GM20431 (cell line): ENCODE measurements around the gene MYOZ1.
"Not testable (repeated sequence)": the region's sequence is repeated elsewhere in the genome, so short reads cannot be mapped to it uniquely, and the experiment has no call there.

Experiments
- in situ Hi-C: fragments of 300-500 bp; cut with MseI, MboI; formaldehyde crosslinking; loops from one replicate; pipeline ENCODE4 v1.15.0; 2020; ENCODE audit warnings: low sequenced_read_pairs; ENCODE audit not compliant: unreplicated experiment

MYOZ1 gene

GRCh38 chr10:73641328-73642060 lies at the start of gene MYOZ1:
Gene MYOZ1 (minus strand): TSS chr10:73641474. CDS start chr10:73640017, 1,457 bp downstream.
- in situ Hi-C loops: loop anchor here (10.0 kb wide), 1 partner anchor 107 kb away; no protein-coding TSS in a partner anchor

- in situ Hi-C loops: not testable (repeated sequence)
Observed at GRCh38 chr10:73690755-73691154, 49.5 kb upstream of the MYOZ1 start.

DNA sequence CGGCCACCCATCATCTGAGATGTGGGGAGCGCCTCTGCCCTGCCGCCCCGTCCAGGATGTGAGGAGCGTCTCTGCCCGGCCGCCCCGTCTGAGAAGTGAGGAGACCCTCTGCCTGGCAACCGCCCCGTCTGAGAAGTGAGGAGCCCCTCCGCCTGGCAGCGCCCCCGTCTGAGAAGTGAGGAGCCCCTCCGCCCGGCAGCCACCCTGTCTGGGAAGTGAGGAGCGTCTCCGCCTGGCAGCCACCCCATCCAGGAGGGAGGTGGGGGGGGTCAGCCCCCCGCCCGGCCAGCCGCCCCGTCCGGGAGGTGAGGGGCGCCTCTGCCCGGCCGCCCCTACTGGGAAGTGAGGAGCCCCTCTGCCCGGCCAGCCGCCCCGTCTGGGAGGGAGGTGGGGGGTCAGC lies 48.3 kb upstream of the MYOZ1 start:
- in situ Hi-C loops: not testable (repeated sequence)

- in situ Hi-C loops: not testable (repeated sequence)
Observed at GRCh38 chr10:73687641-73688040, 46.4 kb upstream of the MYOZ1 start.

DNA sequence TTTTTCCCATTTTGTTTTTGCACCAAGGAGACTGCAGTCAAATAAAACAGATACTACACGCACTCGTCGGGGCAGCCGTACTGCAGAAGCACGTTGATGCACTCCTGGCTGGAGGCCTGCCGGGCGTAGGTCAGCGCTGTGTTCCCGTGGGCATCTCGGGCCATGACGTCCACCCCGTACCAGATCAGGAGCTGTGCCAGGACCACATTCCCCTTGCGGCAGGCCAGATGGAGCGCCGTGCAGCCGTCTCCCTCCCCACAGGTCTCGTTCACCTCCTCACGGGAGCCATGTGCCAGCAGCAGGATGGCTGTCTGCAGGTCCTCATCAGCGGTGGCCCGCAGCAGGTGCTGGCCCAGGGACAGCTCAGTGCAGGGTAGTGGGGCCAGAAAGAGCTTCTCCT lies 33.3 kb upstream of the MYOZ1 start:
- in situ Hi-C loops: not testable (repeated sequence)

GRCh38 chr10:73668378-73668777 lies 27.1 kb upstream of the MYOZ1 start:
- in situ Hi-C loops: not testable (repeated sequence)

- in situ Hi-C loops: not testable (repeated sequence)
Observed at GRCh38 chr10:73666153-73666809, 25.0 kb upstream of the MYOZ1 start.

DNA sequence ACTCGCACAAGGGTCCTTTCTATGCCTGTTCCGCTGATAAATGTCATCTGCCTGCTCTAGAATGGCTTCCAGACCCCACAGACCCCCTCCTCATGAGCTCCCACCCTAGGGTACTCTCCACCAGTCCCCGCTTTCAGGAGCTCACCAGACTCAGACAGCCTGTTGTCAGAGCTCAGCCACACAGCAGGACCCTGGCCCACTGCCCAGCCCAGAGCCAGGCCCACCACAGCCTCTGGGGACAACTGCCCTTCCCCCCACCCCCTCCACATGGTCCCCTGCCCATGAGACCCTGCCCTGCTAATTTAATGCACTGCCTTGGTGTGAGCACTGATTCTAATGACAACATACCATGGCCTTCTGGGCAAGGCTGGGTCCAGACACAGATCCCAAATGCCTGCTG lies 24.3 kb upstream of the MYOZ1 start:
- in situ Hi-C loops: not testable (repeated sequence)

GRCh38 chr10:73664156-73665040 lies 23.1 kb upstream of the MYOZ1 start:
- in situ Hi-C loops: not testable (repeated sequence)

DNA sequence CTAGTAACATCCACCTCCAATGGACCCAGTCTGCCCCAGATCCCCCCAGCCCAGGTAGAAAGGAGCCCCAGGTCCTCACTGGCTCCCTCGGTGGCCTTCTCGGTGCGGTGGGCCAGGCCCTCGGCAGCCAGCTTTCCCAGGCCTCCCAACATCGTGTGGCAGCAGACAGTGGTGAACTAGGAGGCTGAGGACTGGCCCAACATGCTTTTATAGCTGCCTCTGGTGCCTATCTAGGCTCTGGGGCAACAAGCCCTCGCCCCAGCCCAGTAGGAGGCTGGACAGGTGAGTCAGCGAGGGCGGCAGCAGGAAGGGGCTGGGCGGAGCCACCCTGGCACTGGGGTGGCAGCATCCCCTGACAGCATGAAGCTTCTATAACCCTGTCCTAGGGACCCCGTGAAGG lies 22.3 kb upstream of the MYOZ1 start:
- in situ Hi-C loops: not testable (repeated sequence)

DNA sequence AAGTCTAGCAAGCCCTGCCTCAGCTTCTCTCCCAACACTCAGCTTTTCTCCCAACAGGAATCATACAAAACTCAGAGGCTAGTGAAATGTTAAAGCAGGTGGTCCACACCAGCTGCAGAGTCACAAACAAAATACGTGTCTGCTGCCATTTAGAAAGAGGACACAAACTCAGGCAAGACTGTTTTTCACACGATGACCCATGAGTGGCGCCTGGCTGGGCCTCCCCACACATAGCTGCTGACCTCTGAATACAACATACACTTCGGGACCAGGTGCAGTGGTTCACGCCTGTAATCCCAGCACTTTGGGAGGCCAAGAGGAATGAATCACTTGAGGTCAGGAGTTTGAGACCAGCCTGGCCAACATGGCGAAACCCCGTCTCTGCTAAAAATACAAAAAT lies 21.4 kb upstream of the MYOZ1 start:
- in situ Hi-C loops: not testable (repeated sequence)

- in situ Hi-C loops: no loop called here
Observed at GRCh38 chr10:73655990-73656298, 14.7 kb upstream of the MYOZ1 start, which contains the start of gene SYNPO2L. Gene SYNPO2L (minus strand): TSS chr10:73656029. CDS start chr10:73655922, 107 bp downstream.

- in situ Hi-C loops: no loop called here
Observed at GRCh38 chr10:73655257-73655989, 14.1 kb upstream of the MYOZ1 start.

DNA sequence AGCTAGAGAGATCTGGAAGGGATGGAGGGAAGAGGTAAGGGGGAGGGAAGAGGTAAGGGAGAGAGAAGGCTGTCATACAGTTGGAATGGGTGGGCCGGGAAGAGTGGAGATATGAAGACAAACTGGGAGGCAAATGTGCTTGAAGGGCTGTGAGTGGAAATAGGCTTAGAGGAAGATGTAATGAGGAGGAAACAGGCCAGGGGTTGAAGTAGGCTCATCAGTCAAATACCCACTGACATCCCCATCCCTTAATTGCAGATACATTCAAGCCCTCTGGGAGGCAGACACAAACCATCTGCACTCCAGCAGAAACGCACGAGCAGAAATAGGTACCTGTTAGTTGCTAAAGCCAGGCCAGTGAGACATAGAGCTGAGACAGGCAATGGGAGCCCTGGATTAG lies 12.4 kb upstream of the MYOZ1 start:
- in situ Hi-C loops: no loop called here

DNA sequence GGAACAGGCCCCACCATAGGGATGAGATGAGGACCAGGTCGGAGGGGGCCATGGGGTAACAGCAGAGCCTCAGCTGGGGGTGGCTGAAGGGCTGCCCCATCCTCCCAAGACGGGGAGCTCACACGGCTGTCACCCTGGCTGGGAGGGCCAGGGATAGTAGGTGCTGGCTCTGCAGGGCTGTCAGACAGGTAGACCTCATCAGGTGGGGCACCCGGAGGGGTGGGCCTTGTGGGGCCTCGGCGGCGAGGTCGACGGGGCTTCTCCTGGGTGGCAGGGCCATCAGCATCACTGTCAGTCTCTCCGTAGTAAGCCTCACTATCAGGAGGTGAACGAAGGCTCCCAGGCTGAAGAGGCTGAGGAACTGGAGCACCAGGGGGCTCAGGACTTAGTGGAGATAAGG lies 11.9 kb upstream of the MYOZ1 start:
- in situ Hi-C loops: no loop called here

DNA sequence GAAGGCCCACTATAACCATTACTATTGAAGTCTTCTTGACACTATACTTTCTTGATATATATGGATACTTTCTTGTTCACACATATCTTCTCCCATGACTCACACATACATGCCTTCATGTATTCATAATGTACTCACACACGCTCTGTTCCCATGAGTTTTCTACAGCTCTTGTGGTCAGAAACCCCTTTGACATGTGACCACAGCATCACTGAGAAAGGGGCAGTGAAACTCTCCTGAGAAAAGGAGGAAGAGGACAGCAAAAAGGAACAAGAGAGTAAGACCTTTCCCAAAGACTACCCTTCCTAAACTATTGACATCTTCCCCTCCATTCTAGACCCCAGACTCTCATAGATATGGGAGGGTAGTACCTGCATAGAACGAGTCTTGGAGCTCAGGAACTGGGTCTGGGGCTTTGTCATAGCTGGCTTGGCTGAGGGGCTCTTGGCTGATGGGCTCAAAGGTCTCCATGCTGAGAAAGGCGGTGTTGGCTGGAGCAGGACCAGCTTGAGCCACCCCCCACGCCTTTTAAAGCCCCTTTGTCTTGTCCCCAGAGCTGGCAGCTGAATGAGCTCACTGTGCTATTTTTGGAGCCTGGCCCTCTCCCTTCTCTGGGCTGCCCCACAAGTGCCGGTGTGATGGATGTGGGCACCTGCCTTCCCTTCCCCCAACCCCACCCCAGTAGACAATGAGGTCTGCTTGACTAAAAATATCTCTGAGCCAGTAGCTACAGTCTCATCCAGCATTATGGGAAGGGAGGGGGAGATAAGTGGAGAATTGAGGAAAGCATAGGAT lies 9.5 kb upstream of the MYOZ1 start:
- in situ Hi-C loops: no loop called here

GRCh38 chr10:73649876-73650536 lies 8.7 kb upstream of the MYOZ1 start:
- in situ Hi-C loops: loop anchor here (10.0 kb wide), 1 partner anchor 115 kb away; no protein-coding TSS in a partner anchor

GRCh38 chr10:73648975-73649829 lies 7.9 kb upstream of the MYOZ1 start:
- in situ Hi-C loops: loop anchor here (10.0 kb wide), 1 partner anchor 114 kb away; no protein-coding TSS in a partner anchor
